GM19043 (cell line): ENCODE data around the gene ILF3.
A peak's percentile ranks its signal among the peaks of the same experiment; 100 is the strongest.

ENCODE experiments used
- ATAC-seq: cut with Tn5 transposase; IDR thresholded peaks from one replicate; pipeline ENCODE4 v1.9.1; 2021; ENCODE audit warnings: low read depth; ENCODE audit not compliant: unreplicated experiment

The ILF3 gene

GRCh38 chr19:10694706-10695307 is 40.7 kb downstream of the ILF3 start:
- ATAC-seq, result no peak

- ATAC-seq, result no peak
These were observed 41.6 kb downstream of the ILF3 start for GRCh38 chr19:10695401-10696398.

- no peak for ATAC-seq
These were observed 45.6 kb downstream of the ILF3 start for GRCh38 chr19:10699650-10700335.

- ATAC-seq, result no peak
These were observed 47.9 kb downstream of the ILF3 start for GRCh38 chr19:10701955-10702525.

- no peak for ATAC-seq
These were observed 52.8 kb downstream of the ILF3 start for GRCh38 chr19:10706990-10707389.

- no peak for ATAC-seq
These were observed 53.3 kb downstream of the ILF3 start for GRCh38 chr19:10707440-10707839.

GRCh38 chr19:10708291-10708690 is 54.1 kb downstream of the ILF3 start:
- ATAC-seq, result no peak

- ATAC-seq, result no peak
These were observed 57.9 kb downstream of the ILF3 start for GRCh38 chr19:10712045-10712444.

- no peak for ATAC-seq
These were observed 58.6 kb downstream of the ILF3 start for GRCh38 chr19:10712754-10713153.

GRCh38 chr19:10713317-10713716 is 59.2 kb downstream of the ILF3 start:
- no peak for ATAC-seq

- no peak for ATAC-seq
These were observed 62.9 kb downstream of the ILF3 start for GRCh38 chr19:10717054-10717355.

GRCh38 chr19:10717356-10718204 is 63.4 kb downstream of the ILF3 start, which contains the start of gene DNM2:
Gene DNM2 (plus strand): TSS chr19:10718079. CDS start chr19:10718243, 164 bp downstream.
- peak; percentile 81 for ATAC-seq

- ATAC-seq, result no peak
These were observed 64.4 kb downstream of the ILF3 start for GRCh38 chr19:10718205-10719196.

- no peak for ATAC-seq
These were observed 65.4 kb downstream of the ILF3 start for GRCh38 chr19:10719466-10719961.

GRCh38 chr19:10720607-10721125 is 66.5 kb downstream of the ILF3 start:
- no peak for ATAC-seq

GRCh38 chr19:10723591-10723990 is 69.4 kb downstream of the ILF3 start:
- no peak for ATAC-seq

GRCh38 chr19:10724573-10725071 is 70.5 kb downstream of the ILF3 start:
- ATAC-seq, result no peak

GRCh38 chr19:10725415-10725814 is 71.3 kb downstream of the ILF3 start:
- ATAC-seq, result no peak
